Left lung (tissue), 10 donors: ENCODE measurements around the gene SPIN1. TPM values are rescaled to one million over a fixed set of nuclear protein-coding genes. Genes with fewer than 3 reads are reported as not detected.
A peak's percentile ranks its signal among the peaks of the same experiment; 100 is the strongest.

Source experiments
- ATAC-seq: fragments of 200-7000 bp; cut with Tn5 transposase; one replicate; pipeline ENCODE4 v1.9.1; 2020; ENCODE audit warnings: moderate library complexity
- DNase-seq, 4 donors: peaks; one replicate each; pipeline ENCODE4 v3.0.0-alpha.2; 2013 to 2020
- H3K27ac ChIP-seq, 2 donors: fragments of 200-600 bp; sonication (generic) in 1 of 2; one replicate each; pipeline versions ENCODE4 v1.5.0 to v1.8.0; 2020 to 2021
- H3K27me3 ChIP-seq, 2 donors: fragments of 200-600 bp; sonication (generic) in 1 of 2; one replicate each; pipeline versions ENCODE4 v1.5.0 to v1.8.0; 2020 to 2021
- H3K36me3 ChIP-seq, 2 donors: fragments of 200-600 bp; sonication (generic) in 1 of 2; one replicate each; pipeline versions ENCODE4 v1.5.0 to v1.8.0; 2020 to 2021
- H3K4me1 ChIP-seq, 2 donors: fragments of 200-600 bp; one replicate each; pipeline ENCODE4 v1.8.0; 2021
- H3K4me3 ChIP-seq, 2 donors: fragments of 200-600 bp; sonication (generic) in 1 of 2; one replicate each; pipeline versions ENCODE4 v1.5.0 to v1.8.0; 2020 to 2021; ENCODE audit warnings: mild to moderate bottlenecking in 1 of 2
- H3K9me3 ChIP-seq, 2 donors: fragments of 200-600 bp; sonication (generic) in 1 of 2; one replicate each; pipeline versions ENCODE4 v1.5.0 to v1.8.0; 2020 to 2021
- intact Hi-C, 2 donors: fragments of 100-400 bp; cut with DNase I; formaldehyde crosslinking; loops; one replicate each; pipeline versions ENCODE4 v1.11.2 to v1.14.2; 2022
- polyA plus RNA-seq, 6 donors: library from polyadenylated mRNA; unstranded; fragments of 120-200 nt; gene quantifications; one replicate each; pipeline ENCODE4 v1.2.1, GENCODE V29; 2013; ENCODE audit not compliant: insufficient read length in 6 of 6
- total RNA-seq, 2 donors: library from RNA; stranded (reverse); fragmentation: NEBNext Ultra II Directional; extraction: Animal tissue kit (Norgen Biotek cat#: 25700); gene quantifications; one replicate each; pipeline ENCODE4 v1.2.1, GENCODE V29; 2021
- TF ChIP-seq, protein P1 (sequence below), 2 donors: fragments of 200-600 bp; sonication (generic) in 1 of 2; IDR thresholded peaks; one replicate each; pipeline versions ENCODE4 v1.5.0 to v1.8.0; 2021; ENCODE audit warnings: antibody characterized with exemption in 2 of 2
- donor health status: DM: no; HTN: yes; CAD: no.
- donor health status: DM: no; HTN: no; CAD: no.

Gene SPIN1
- total and polyA plus RNA-seq, 8 donors: 56.1 to 171 (median 152) TPM

DNA sequence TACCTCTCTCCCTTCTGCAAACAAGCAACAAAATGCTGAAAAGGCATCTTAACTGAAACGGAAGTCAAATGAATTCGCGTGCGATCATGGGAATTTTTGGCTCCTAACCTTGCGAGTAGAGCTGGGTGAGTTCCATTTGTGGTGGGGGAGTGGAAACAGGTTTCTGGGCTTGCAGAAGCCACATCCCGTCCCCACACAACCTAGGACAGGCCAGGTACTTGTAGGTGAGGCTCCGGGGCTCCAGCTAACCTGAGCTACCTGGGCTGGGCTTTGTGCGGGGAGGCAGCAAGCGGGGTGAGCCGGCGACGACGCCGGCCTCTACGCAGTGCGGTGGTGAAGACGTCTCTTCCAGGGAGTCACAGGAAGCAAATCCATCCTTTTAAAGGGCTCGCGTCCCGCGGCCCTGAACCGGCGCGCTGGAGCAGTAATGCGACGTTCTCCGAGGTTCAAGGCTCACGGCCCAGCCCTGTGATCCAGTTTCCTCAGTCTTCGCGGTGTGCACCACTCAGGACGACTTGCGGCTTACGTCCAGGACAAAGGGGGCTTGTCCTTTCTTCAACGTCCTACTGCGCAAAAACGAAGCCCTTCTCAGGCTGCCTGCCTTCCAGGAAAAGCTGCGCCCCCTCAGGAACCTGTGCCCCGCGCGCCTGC, 567 bp upstream of the SPIN1 start:
- H3K4me3 ChIP-seq: peak overlapping the region; percentile 81 to 83
- H3K27ac ChIP-seq: peak overlapping the region; percentile 82 to 91
- H3K36me3 ChIP-seq: no peaks in the 10 kb centered on the region
- H3K4me1 ChIP-seq: peaks cover 7 to 46% of the 10 kb centered on the region in 2 donors
- TF ChIP-seq, protein P1, sequence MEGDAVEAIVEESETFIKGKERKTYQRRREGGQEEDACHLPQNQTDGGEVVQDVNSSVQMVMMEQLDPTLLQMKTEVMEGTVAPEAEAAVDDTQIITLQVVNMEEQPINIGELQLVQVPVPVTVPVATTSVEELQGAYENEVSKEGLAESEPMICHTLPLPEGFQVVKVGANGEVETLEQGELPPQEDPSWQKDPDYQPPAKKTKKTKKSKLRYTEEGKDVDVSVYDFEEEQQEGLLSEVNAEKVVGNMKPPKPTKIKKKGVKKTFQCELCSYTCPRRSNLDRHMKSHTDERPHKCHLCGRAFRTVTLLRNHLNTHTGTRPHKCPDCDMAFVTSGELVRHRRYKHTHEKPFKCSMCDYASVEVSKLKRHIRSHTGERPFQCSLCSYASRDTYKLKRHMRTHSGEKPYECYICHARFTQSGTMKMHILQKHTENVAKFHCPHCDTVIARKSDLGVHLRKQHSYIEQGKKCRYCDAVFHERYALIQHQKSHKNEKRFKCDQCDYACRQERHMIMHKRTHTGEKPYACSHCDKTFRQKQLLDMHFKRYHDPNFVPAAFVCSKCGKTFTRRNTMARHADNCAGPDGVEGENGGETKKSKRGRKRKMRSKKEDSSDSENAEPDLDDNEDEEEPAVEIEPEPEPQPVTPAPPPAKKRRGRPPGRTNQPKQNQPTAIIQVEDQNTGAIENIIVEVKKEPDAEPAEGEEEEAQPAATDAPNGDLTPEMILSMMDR (IDR thresholded peaks at IDR 0.05): no peak
- no peaks in the 10 kb centered on the region for H3K9me3 ChIP-seq
- ATAC-seq (peak; percentile 57), DNase-seq (peak; percentile 63 to 86 (median 70))
- intact Hi-C loops: no loop called here
- no peaks in the 10 kb centered on the region for H3K27me3 ChIP-seq

DNA sequence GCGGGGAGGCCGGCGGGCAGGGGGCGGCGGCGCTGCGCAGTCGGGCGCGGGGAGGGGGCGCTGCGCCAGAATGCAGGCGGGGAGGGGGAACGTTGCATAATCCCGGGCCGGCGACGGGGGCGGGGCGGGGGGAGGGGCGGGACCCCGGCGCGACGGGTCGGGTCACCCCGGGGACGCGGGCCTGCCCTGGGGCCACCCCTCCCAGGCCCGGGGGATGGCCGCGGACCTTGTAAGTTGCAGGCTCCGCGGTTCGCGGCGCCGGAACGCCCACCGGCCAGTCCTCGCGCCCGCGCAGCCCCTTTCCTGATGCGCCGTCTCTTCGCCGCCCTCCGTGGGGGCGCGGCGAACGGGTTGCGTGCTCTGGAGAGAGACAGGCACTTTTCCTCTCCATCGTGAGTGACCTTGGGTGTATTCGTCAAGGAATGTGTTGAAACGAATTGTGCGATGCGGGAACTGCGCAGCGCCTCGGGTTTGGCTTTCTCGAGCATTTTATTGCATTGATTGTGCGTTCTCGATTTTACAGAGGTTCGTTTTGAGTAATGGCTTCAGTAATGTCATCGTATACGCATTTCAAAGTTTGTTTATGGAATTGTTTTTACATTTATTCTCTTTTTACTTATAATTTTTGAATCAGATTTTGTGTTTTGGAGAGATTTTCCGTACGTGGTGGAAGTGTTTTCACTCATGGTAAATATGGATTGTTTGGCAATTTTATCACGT, 802 bp downstream of the SPIN1 start:
- Histone ChIP-seq H3K27ac (peak overlapping the region; percentile 82 to 93), H3K4me1 (peaks cover 7 to 46% of the 10 kb centered on the region in 2 donors), H3K36me3 (no peaks in the 10 kb centered on the region), H3K27me3 (no peaks in the 10 kb centered on the region), H3K9me3 (no peaks in the 10 kb centered on the region), H3K4me3 (peak overlapping the region; percentile 81 to 83)
- peak; percentile 49 to 87 (median 75) for DNase-seq
- intact Hi-C loops: no loop called here
- ATAC-seq: peak; percentile 45
- TF ChIP-seq, protein P1 (IDR thresholded peaks at IDR 0.05): no peak

DNA sequence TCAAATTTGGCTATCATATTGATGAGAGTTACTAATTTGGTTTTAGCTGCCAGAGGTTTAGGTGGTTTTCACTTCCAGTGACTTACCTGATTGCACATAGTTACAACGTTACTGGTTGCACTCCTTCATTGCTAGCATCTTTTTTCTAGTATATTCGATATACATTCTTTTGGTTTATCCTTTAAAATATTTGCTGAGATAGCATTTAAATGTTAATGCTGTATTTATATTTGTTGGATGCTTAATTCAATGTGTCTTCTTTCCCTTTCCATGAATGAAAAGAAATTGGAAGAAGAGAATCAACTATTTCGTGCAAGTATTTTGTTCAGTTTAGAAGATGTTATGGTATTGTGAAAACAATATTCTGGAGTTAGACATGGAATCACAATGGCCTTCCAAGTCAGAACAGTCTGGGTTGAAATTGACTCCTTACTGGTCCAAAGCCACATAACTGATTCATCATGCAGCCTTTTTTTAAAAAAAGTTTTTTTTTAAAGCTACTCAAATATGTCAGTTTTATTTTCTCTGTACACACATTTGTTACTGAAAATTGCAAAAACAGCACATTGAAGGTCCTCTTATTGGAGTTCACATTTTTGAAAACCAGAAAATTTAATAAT, 2.2 kb downstream of the SPIN1 start:
- no peak overlapping the region for H3K4me3 ChIP-seq
- no peaks in the 10 kb centered on the region for H3K9me3 ChIP-seq
- H3K36me3 ChIP-seq: no peaks in the 10 kb centered on the region
- H3K4me1 ChIP-seq: peaks cover 7 to 46% of the 10 kb centered on the region in 2 donors
- H3K27me3 ChIP-seq: no peaks in the 10 kb centered on the region
- intact Hi-C loops: no loop called here
- TF ChIP-seq, protein P1 (IDR thresholded peaks at IDR 0.05): no peak
- DNase-seq (no peak), ATAC-seq (no peak)
- no peak overlapping the region for H3K27ac ChIP-seq

DNA sequence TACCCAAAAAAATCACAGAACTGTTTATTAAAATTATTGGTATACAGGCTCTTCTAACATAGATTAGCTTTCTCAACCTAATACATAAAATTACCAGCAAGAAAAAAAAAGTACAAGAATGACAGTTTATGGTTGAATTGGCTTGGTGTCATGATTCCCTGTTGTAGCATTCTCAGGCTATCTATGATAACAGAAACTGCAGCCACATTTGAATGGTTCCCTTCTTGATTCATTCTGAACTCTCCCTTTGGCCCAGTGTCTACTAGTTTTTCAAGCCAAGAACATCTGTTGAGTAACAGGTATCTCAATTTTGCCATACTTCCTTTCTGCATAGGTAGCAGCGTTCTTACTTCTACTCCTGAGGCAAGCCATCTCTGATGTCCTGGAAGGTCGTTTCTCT, 3.0 kb downstream of the SPIN1 start:
- intact Hi-C loops: no loop called here
- H3K27me3 ChIP-seq: no peaks in the 10 kb centered on the region
- no peak for DNase-seq
- H3K36me3 ChIP-seq: no peaks in the 10 kb centered on the region
- H3K27ac ChIP-seq: no peak overlapping the region
- TF ChIP-seq, protein P1 (IDR thresholded peaks at IDR 0.05): no peak
- H3K9me3 ChIP-seq: no peaks in the 10 kb centered on the region
- H3K4me1 ChIP-seq: peaks cover 7 to 46% of the 10 kb centered on the region in 2 donors
- ATAC-seq: no peak
- H3K4me3 ChIP-seq: no peak overlapping the region

DNA sequence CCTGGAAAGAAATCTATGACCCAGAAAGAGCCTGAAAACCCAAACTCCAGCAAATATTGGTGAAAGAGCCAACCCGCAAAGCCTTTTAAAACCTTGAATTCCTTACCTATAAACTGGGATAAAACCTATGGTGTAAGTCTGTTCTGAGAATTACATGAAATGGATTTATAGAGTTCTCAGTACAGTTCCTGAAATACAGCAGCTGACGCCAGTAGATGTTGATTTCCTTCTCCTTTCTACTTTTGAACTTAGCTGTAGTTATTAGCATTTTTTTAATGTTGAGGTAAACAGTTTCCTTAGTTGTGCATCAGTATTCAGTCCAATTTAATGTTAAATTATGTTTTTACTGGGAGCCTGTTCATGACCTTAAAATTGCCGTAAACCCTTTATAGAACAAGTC, 3.7 kb downstream of the SPIN1 start:
- no peaks in the 10 kb centered on the region for H3K9me3 ChIP-seq
- TF ChIP-seq, protein P1 (IDR thresholded peaks at IDR 0.05): no peak
- H3K27ac ChIP-seq: peak overlapping the region in 1 of 2 donors; percentile 38
- H3K4me1 ChIP-seq: peaks cover 7 to 41% of the 10 kb centered on the region in 2 donors
- DNase-seq (no peak), ATAC-seq (no peak)
- H3K36me3 ChIP-seq: no peaks in the 10 kb centered on the region
- H3K4me3 ChIP-seq: no peak overlapping the region
- no peaks in the 10 kb centered on the region for H3K27me3 ChIP-seq
- intact Hi-C loops: no loop called here
